NCI-H2107 (cell line): Measurements from ENCODE around the gene HEXIM2.
"Not testable (repeated sequence)": the region's sequence is repeated elsewhere in the genome, so short reads cannot be mapped to it uniquely, and the experiment has no call there.

Source experiments
- DNase-seq: peaks from one replicate; lab custom pipeline; 2025; lab: John Stamatoyannopoulos, UW

Gene HEXIM2

DNA sequence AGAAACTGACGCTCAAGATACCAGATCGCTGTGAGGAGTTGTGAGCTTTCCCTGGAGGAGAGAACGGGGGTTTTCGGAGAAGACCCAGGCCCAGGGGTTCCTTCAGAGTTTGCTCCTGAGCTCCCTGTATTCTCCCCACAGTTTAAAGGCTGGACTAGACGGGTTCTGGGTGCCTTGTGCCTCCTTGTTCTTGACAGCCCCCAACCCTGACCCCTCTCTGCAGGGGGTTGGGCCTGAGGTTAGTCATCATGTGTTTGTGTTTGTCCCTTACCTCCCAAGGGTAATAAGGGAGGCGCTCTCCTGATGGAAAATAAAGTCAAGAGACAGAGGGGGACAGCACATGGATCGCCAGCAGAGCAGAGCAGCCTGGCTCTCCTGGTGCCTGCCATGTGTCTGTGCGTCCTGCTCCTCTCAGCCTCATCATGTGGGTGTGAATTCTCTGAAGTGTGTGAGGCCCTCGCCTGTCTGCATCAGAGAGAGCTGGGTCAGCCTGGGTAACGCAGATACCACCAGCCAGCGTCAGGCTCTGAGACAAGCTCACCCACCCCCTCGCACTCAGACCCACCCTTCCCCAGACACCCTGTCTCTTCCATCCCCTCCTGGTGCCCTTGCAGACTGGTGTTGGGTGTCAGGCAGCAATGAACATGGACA is 8.7 kb downstream of the HEXIM2 start:
- DNase-seq = no peak

DNA sequence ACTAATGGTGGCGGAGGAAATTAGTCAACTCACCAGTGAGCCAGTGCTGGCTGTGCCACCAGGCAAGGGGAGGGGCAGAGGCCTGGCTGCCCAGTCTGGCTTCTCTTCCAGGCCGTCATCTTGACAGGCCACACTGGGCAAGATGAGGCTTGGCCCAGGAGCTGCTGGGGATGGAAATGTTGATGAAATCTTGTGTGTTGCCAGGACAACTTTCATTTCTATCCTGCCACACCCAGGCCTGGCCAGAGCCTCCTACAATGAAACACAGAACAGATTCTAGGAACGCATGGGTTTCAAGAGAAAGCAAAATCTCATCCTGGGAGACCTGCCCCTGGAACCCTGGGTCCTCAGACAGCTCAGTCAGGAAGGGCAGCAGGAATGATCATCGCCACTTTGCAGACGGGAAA is 9.3 kb downstream of the HEXIM2 start:
- DNase-seq = no peak

DNA sequence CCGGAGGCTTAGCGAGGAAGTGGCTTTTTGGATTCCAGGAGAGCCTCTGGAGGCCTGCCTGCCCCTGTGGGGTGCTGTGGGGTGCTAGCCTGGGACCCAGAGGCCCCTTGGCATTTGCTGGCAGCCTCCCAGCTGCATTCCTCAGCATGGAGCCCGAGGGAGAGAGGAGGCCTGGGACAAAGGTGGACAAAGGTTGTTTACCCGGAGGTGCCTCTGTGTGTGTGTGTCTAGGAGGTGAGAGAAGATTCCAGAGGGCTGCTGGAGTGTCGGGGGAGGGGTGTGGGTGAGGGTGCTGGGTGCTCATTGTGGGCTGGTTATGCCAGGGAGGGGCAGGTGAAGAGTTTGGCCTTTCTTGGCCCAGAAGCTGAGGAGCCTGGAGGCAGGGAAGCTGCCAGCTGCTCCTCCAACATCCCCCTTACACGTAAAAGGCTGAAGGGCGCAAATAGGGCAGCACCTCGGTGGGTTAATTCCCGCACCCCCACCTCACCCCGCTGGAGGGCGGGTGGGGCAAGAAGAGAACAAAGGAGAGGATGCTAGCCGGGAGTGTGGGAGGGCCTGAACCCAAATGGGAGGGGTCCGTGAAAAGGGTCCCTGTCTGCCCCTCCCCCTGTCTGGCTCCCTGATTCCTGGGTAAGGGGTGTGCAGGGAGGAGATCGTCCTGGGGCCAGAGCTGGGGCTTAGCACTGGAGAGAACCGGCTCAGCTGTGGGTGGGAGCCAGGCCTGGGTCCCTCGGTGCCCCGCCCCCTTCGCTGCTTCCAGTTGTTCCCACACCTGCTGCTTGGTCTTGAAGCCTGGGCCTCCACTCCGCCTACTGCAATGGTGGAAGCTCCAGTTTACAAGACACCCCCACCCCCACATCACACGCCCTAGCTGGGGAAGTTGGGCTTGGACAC is 9.9 kb downstream of the HEXIM2 start:
- DNase-seq = no peak

DNA sequence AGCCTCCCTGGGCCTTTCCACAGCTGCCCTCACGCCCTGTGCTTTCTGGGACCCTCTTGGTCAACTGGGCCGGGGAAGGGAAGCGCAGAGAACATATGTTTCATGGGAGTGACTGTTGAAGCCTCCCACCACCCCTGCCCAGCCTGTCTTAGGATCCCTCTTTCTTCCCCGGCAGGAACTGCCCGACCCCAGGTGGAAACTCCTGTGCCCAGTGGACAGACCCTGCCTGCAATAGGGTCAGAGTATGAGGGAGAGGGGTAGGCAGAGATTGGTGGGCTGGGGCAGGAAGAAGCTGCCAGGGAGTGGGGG is 10.5 kb downstream of the HEXIM2 start:
- DNase-seq = no peak

DNA sequence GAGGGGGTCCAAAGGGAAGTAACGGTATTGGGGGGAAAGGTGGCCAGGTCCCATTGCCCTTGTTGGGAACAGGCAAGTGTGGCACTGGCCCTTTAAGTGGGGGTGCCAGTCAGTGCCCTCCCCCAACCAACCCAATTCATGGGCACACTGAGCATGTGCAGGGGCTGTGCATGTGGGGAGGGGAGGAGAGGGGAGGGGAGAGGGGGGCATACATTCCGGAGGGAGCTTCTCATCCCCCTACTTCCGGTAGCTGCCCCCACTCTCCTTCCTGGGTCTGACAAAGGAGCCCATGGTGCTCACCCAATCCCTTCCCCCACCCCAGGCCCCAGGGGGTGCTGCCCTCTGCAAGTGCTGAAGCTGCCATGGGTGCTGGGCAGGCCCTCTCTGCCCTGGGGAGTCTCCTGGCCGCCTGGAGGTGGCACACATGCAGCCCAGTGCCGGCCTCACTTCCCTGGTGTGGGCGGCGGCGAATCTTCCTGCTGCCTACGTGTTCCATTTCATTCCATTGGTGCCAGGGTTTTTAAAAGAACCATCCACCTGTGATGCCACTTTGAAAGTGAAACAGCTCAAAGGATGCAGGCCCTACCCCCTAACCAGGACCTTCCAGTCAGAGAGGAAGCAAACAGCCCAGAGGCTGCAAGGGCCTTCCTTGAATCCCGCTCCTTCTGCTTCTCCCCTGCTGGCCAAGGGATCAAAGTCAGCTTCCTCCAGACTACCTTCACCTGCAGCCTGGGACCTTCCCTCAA is 11.0 kb downstream of the HEXIM2 start:
- no peak for DNase-seq

DNA sequence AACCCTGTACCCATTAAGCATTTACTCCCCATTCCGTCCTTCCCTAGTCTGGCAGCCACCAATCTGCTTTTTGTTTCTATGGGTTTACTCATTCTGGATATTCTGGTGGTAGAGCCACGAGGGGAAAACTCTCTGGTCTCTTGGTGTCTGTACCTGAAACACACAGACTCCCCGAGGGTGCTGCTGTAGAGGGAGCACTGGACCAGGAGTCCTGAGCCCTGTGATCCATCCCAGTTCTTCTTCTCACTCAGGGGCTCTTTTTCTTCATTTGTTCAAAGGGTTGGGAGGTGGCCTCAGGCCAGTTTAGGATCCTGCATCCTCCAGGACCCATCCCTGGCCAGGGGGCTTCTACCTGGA is 14.1 kb downstream of the HEXIM2 start:
- DNase-seq = no peak

DNA sequence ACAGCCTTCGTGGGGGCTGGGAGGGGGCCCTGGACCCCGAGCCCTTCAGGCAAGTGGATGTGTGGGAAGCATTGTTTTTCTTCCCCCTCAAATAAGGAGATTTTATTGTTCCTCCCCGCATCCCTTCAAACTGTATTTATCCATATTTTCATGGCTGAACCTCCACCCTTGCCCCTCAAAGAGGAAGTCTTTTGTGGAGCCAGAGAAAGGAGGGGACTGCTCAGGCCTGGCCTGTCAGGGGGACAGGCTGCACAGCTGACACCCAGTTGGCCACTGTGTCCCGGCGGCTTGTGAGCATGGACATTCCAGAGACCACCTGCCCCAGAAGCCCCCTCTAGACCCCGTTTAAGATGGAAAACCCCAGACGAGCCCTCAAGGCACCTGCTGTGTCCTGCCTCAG is 15.9 kb downstream of the HEXIM2 start:
- DNase-seq = no peak

DNA sequence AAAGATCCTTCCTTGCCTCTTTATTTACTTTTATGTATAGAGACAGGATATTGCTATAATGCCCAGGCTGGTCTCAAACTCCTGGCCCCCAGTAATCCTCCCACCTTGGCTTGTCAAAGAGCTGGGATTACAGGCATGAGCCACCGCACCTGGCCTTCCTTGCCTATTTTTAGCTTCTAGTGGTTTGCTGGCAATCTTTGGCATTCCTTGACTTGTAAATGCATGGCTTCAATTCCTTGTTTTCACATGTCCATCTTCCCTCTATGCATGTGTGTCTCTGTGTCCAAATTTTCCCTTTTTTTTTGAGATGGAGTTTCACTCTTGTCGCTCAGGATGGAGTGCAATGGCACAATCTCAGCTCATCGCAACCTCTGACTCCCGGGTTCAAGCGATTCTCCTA is 22.5 kb downstream of the HEXIM2 start:
- no peak for DNase-seq

DNA sequence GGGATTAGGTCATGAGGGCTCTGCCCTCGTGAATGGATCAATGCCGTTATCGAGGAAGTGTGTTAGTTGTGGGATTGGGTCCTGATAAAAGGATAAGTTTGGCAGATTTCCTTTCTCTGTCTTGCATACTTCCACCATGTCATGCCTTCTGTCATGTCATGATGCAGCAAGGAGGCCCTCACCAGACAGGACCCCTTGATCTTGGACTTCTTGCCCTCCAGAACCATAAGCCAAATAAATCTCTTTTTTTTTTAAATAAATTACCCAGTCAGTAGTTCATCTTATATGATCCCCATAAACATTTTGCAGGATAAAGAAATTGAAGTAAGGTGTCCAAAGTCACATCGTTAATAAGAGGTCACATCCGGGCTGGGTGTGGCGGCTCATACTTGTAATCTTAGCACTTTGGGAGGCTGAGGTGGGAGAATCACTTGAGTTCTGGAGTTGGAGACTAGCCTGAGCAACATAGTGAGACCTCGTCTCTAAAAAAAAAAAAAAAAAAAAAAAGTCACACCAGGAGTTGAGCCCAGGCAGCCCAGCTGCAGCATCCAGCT is 25.2 kb downstream of the HEXIM2 start:
- DNase-seq = no peak

DNA sequence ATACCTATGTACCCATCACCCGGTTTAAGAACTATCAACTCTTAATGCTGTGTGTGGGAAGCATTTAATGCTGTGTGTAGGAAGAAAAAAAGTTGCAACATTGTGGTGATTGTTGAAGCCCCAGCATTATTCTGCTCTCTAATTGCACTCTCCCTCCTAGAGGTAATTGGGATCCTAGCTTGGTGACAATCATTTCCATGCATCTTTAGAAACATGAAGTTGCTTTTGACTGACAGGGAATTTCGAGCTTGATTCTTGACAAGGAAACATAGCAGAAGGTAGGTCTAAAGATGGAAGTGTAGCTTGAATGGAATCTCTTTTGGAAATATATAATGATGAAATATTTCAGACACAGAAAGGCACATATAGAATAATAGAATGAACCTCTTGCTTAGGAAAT is 27.3 kb downstream of the HEXIM2 start:
- DNase-seq = no peak

DNA sequence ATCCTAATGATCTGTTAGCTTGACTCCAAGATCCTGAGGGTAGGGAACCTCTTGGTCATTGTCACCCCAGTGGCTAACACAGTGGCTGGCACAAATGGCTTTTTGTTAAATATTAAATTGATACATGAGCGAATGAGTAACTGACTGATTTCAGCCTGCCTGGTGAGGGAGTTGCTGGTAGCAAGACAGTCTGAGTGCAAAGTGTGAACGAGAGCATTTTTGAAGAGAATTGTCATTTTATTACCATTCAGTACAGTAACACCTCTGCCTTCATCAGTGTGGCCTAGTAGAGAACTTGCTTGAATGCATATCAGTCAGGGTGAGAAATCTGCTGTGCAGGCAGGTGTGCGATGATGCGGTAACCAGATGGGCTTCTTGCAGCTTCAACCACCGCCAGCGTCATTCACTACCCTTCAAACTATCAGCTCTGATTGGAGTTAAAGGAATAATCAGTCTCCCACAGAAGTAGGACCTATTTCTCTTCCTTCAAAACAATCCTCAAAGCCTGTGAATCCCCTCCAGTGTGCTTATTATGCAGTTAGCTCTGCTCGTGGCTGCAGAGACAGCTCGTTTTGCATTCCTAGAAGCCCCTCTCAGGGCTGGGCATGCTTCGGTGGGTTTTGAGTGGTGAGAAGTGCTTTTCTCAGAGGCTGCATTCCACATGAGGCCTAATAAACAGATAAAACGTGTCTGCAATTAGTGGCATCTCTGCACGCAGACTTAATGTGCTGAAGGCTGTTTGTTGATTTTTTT is 29.0 kb downstream of the HEXIM2 start:
- DNase-seq = no peak

DNA sequence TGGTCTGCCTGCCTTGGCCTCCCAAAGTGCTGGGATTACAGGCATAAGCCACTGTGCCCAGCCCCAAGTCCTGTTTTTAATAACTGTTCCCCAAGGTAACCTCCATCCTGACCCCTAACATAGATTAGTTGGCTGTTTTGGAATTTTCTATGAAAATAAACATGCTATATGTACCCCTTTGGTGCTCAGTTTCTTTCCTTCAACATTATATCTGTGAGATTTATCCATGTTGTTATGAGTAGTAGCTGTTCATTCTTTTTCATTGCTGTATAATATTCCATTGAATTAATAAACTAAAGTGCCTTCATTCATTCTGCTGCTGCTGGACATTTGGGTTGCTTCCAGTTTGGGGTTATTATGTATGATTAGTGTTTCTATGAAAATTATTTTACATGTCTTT is 33.7 kb downstream of the HEXIM2 start:
- DNase-seq = no peak

DNA sequence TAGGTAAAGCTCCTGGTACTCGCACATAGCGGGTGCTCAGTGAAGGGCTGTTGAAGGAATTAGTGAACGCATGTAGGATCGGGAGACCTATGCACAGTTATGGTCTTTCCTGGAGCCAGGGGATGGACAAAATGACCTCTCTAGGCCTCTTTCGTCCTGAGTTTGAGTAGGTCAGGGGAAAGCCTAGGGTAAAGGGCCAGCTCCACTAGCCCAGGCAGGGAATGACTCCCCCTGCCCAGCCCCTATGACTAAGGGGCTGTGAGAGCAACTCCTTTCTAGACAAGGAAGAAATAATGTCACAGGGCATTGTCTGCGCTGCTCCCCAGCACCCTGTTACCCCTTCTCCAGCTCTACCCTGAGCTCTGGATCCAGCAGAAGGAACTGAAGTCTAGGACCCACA is 35.4 kb downstream of the HEXIM2 start:
- no peak for DNase-seq

DNA sequence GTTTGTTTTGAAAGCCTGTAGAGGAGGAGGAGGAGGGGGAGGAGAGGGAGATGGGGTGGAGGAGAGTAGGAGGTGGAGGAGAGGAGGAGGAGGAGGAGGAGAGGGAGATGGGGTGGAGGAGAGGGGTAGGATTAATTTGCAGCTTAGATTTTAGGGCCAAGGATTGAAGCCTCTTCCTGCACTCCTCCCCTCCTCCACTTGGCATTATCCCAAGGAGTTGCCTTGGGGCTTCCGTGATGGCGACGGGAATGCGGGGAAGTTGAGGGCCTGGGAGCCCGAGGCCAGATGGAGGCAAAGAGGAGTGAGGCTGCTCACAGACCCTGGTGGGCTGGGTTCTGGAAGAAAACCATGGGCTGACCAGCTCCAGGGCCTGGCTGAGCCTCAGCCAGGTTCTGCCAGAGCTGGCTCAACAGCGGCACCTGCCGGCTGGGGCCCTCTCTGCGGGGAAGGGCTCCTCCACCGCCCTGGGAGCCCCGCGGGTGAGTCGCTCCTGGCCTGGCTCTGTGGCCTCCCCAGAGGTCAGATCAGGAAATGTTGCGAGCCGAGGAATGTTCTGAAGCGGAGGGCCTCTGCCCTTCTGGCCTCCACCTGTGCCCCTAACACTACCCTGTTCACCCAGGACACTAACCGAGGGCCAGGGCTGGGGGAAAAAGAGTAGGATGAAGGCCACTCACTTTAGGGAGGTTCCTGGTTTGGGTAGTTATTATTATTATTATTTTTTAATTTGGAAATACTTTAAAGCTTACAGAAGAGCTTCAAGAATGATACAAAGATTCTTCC is 36.1 kb downstream of the HEXIM2 start:
- peak; percentile 39 for DNase-seq

DNA sequence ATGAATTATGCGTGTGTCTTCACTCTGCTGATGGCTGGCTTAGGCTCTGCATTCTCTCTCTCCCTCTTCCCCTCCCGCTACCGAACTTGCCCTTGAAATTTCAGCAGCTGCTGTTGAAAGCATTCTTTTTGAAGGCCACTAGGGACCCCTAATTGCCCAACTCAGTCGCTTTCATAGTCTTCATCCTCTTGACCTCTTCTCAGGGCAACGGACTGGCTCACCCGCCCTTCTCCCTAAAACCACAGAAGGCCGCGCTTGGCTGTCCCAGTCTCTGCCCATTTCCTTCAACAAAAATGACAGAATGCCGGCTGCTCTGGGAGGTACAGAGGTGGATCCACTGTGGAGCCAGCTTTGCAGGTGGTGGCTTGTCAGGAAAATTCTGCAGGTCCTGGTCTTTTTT is 39.0 kb downstream of the HEXIM2 start:
- DNase-seq = no peak

DNA sequence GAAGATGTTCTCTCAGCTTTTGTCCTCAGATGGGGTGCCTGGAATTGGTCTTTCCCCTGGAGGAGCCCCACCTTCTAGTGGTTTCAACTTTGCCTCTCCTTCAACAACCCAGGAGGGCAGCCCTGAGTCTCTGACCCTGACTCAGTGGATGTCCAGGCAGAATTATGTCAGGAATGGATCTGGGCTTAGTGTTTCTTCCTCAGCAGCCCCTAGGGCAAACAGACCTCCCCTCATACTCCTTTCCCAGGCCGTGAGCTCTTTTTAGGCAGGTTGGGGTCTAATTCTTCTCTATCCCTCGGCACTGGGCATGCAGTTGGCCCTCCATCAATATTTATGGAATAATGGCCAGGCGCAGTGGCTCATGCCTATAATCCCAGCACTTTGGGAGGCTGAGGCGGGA is 39.8 kb downstream of the HEXIM2 start:
- DNase-seq = no peak

DNA sequence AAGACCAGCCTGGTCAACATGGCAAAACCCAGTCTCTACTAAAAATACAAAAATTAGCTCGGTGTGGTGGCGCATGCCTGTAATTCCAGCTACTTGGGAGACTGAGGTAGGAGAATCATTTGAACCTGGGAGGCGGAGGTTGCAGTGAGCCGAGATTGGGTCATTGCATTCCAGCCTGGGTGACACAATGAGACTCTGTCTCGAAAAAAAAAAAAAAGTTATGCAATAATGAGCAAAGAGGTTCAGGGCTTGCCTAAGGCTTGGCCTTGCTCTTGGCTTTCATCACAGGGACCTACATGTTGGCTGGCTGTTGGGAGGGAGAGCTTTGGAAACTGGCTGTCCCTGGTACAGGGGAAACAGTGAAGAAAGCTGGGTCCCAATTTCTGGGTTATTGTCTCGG is 40.2 kb downstream of the HEXIM2 start:
- DNase-seq = not testable (repeated sequence)

DNA sequence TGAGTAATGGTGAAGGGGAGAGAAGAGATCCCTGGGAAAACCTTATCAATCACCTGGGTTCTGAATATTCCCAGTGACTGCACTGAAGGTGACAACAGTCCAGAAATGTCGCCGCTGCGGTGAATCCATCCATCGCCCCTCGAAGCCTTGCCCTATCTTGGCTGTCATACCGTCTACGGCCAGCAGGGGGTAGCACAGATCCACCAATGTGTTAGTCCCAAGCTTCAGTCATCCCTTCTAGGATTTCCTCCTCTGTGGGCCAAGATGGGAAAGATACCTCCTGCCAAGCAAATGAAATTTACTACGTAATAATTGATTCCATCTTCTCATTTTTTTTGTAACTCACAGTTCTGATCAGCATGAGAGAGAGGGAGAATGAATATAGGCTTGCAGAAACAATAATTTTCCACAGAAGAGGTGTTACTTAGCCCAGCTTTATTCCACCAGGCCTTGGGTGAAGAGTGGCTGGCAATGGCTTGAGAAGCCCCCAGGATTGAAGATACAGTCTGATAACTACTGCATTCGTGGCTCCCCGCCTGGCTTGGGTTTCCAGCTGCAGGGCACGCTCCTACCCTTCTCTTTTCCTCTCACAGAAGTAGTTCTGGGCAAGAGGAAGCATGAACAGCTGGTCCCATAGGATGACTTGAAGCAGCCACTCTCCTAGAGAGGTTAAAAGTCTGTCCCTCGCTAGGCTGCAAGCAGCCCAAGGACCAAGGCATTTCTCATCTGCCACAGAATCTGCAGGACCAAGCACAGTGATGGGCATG is 57.4 kb downstream of the HEXIM2 start:
- DNase-seq = peak; percentile 76
